H4 (cell line): ENCODE measurements around the gene UBE2C. TPM values are rescaled to one million over a fixed set of nuclear protein-coding genes. Genes with fewer than 3 reads are reported as not detected.

ENCODE experiments used
- DNase-seq: peaks from one replicate; pipeline ENCODE4 v3.0.0-alpha.2; 2015; ENCODE audit warnings: low spot score
- total RNA-seq: library from RNA; depleted of rRNA; stranded (reverse); fragments of >200 nt; shearing (Covaris generic); gene quantifications from 2 replicates; pipeline ENCODE4 v1.2.3, GENCODE V29; 2014

The UBE2C gene
- total RNA-seq, 1 experiment from 2014 or later, result 288 TPM

GRCh38 chr20:45833030-45833882, 20.8 kb downstream of the UBE2C start, which contains the start of gene SNX21:
Gene SNX21, plus strand, starts transcription at chr20:45833799. Its CDS starts 121 bp downstream, at chr20:45833920.
- peak; percentile 76 for DNase-seq

- DNase-seq, result no peak
Measured at GRCh38 chr20:45833883-45834796, 21.7 kb downstream of the UBE2C start.

- no peak for DNase-seq
Measured at GRCh38 chr20:45834797-45835161, 22.3 kb downstream of the UBE2C start.

GRCh38 chr20:45835329-45835765, 22.9 kb downstream of the UBE2C start:
- DNase-seq, result no peak

- DNase-seq, result no peak
Measured at GRCh38 chr20:45835825-45836224, 23.4 kb downstream of the UBE2C start.

- DNase-seq, result no peak
Measured at GRCh38 chr20:45836841-45837240, 24.4 kb downstream of the UBE2C start.

GRCh38 chr20:45840700-45841198, 28.3 kb downstream of the UBE2C start:
- no peak for DNase-seq

GRCh38 chr20:45841407-45842129, 29.1 kb downstream of the UBE2C start:
- DNase-seq, result no peak

- DNase-seq, result no peak
Measured at GRCh38 chr20:45842169-45842812, 29.8 kb downstream of the UBE2C start.

GRCh38 chr20:45843506-45843905, 31.1 kb downstream of the UBE2C start:
- no peak for DNase-seq

- DNase-seq, result no peak
Measured at GRCh38 chr20:45845452-45845851, 33.0 kb downstream of the UBE2C start.

GRCh38 chr20:45848421-45848820, 36.0 kb downstream of the UBE2C start:
- no peak for DNase-seq

- no peak for DNase-seq
Measured at GRCh38 chr20:45848969-45849582, 36.6 kb downstream of the UBE2C start.

- DNase-seq, result no peak
Measured at GRCh38 chr20:45850238-45850637, 37.8 kb downstream of the UBE2C start.

GRCh38 chr20:45850926-45851325, 38.5 kb downstream of the UBE2C start:
- no peak for DNase-seq

GRCh38 chr20:45851501-45851900, 39.1 kb downstream of the UBE2C start:
- DNase-seq, result no peak

- no peak for DNase-seq
Measured at GRCh38 chr20:45852326-45852725, 39.9 kb downstream of the UBE2C start.

GRCh38 chr20:45853484-45853883, 41.0 kb downstream of the UBE2C start:
- no peak for DNase-seq

- peak; percentile 99 for DNase-seq
Measured at GRCh38 chr20:45857114-45857881, 44.9 kb downstream of the UBE2C start, which contains the start of the genes ACOT8 and ZSWIM3. Gene ACOT8, minus strand, starts transcription at chr20:45857392. Its CDS starts 77 bp downstream, at chr20:45857315. Gene ZSWIM3, plus strand, starts transcription at chr20:45857614. Its CDS starts 212 bp downstream, at chr20:45857826.

- DNase-seq, result no peak
Measured at GRCh38 chr20:45857882-45858216, 45.4 kb downstream of the UBE2C start.
